ENCODE measurements around the gene HOXB2.
A peak's percentile ranks its signal among the peaks of the same experiment; 100 is the strongest.
"Not testable (repeated sequence)": the region's sequence is repeated elsewhere in the genome, so short reads cannot be mapped to it uniquely, and the experiment has no call there.

HOXB2 gene

GRCh38 chr17:48510761-48511604, 33.9 kb downstream of the HOXB2 start:
- DNase-seq: no peak

- no peak for DNase-seq
Measured at GRCh38 chr17:48510381-48510760, 34.5 kb downstream of the HOXB2 start.

- DNase-seq: not testable (repeated sequence)
Measured at GRCh38 chr17:48509708-48510107, 35.2 kb downstream of the HOXB2 start.

- peak; percentile 33 for DNase-seq
Measured at GRCh38 chr17:48506246-48506645, 38.7 kb downstream of the HOXB2 start.

- peak; percentile 96 for DNase-seq
Measured at GRCh38 chr17:48505788-48506187, 39.1 kb downstream of the HOXB2 start.

DNA sequence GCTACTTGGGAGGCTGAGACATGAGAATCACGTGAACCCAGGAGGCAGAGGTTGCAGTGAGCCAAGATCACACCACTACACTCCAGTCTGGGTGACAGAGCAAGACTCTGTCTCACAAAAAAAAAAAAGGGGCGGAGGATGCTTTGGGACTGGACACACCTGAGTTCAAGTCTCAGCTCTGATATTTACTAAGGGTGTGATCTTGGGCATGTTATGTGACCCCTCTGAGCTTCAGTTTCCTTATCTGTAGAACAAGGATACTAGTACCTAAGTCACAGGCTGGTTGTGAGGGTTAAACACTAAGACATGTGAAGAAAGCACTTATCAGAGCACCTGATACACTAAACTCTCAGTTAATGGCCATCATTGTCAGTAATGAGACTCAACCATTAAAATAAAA, 40.0 kb downstream of the HOXB2 start:
- DNase-seq: peak; percentile 10

DNA sequence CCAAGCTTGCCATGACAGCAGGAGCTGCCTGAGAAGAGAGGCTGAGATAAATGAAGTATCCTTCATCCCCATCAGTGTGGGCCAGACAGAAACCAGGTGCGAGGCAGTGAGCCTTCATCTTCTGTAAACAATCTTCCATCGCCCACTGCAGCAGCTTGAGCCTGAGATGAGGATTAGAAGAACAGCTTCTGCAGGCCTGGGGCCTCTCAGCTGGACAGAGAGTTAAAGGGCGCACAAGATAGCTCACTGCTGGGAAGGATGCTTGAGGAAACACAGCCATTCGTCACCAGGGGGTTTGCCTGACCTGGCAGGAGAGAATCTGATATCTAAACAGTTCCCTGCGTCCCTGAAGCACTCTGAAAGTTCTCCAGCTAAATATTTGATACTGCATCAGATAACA, 41.2 kb downstream of the HOXB2 start:
- peak; percentile 38 for DNase-seq

GRCh38 chr17:48502901-48503300, 42.0 kb downstream of the HOXB2 start:
- no peak for DNase-seq

DNA sequence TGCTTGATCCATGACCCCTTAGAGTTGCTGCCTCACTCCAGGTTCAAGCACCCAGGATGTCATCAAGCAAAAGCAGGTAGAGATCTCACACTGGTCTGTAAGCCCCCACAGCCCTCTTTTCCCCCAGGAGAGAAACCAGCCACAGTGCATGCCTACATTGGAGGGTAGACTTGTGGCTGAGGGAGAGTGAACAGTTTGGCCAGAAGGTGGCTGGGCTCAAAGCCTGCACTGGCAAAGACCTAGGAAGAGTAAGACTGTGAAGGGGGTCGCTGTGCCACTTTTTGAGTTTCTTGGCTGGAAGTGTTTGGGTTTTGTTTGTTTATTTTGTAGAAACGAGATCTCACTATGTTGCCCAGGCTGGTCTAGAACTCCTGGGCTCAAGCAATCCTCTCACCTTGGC, 42.6 kb downstream of the HOXB2 start:
- DNase-seq: no peak

DNA sequence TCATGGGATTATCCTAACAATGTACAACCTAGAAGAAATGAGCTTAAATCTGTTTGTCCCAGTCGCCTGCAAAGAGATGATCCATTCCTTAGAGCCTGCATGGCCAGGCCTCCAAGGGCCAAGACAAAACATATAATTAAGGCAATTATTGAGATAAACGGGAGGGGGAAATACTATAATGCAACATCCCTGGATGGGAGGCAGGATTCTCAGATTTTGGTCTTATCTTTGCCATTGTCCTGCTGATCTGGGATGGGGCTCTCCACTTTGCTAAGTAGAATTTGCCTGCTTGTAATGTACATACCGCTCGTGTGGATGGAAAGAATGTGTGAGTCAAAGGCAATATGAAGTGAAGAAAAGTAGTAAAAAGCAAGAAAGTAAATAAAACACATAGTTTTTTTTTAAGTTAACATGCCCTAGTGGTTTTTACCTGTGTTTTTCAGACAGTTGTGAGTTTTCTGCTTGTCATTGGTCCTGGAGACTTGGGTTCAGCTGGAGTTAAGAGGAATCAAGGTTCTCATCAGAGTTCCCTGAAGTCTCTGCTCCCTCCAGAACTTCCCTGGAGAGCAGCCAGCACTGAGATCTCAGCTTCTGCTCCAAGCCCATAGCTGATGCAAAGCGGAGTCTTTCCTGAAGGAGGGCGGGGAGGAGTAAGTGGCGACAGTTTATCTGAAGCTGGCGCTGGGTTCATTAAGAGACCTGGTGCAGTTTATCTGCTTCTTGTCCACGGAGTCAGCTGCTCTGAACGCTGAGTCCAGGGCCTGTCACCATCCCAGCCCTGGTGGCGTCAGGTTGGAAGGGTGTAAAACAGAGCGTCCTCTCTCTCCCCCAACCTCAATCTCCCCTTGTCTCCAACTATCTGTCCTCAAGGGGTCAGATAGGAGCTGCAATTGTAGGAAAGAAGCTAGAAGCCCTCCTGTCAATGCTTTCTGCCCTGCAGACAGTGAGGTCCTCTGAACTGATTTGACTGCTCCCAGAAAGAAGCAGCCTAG, 44.2 kb downstream of the HOXB2 start:
- peak; percentile 18 for DNase-seq

- peak; percentile 30 for DNase-seq
Measured at GRCh38 chr17:48499735-48500434, 45.0 kb downstream of the HOXB2 start.

- no peak for DNase-seq
Measured at GRCh38 chr17:48499248-48499647, 45.7 kb downstream of the HOXB2 start.

GRCh38 chr17:48498164-48498850, 46.6 kb downstream of the HOXB2 start:
- DNase-seq: peak; percentile 37

DNA sequence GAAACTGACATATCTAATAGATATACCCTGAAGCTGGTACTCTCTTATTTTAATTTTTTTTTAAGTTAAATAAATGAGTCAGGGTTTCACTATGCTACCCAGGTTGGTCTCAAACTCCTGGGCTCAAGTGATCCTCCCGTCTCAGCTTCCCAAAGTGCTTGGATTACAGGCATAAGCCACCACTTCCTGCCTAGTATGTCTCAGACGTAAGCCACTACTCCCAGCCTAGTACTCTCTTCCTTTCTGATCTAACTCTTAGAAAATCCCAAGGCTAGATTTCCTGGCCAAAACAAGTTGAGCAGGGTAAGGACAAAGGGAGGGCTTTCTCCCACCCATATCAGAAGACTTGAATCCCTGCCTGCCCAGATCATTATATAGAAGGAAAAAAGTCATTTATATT, 47.8 kb downstream of the HOXB2 start:
- no peak for DNase-seq

DNA sequence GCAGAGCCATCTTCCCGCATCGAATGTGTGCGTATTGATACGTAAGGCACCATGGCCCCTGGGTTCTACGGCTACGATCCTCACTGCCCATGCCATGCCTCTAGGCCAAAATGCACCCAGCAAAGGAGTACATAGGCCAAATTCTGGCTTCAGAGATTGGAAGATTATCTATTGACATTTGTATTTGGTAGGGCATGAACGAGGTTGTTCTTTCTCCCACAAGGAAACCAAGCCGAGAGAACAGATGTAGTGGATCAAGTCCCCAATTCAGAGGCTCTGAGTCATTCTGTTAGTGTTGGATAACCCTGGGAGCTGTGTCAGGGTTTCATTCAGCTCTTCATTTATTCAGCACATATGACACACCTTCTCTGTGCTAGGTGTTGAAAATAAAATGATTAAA, 50.6 kb downstream of the HOXB2 start:
- DNase-seq: no peak

All from NCI-H146 (cell line).